GM21360 (cell line): ENCODE data around the gene NRL.

Experiments
- ATAC-seq: cut with Tn5 transposase; IDR thresholded peaks from one replicate; pipeline ENCODE4 v1.9.1; 2021; ENCODE audit warnings: mild to moderate bottlenecking, moderate library complexity; ENCODE audit not compliant: unreplicated experiment

Gene NRL

DNA sequence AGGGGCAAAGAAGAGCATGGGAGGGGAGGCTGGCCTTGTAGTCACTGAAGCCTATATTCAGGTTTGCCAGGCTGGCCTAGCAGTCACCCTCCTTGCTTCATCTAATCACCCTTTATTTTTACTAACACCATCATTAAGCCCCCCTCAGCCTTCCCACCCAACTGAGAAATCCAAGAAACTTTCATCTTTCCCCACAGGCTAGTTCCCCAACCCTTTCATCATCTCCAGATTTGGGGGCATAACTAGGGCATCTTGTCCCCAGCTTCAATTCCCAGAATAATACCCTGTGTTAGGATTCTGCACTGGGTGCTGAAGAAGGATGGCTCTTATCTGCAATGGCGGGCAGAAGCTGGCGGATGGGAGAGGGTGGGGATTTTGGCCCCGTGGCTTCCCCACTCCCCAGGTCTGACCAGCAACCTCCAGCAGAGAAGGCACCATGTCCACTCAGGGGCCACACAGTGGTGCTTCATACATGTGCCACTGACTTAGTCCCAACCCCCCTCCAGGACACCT lies 13.7 kb downstream of the NRL start:
- no peak for ATAC-seq

DNA sequence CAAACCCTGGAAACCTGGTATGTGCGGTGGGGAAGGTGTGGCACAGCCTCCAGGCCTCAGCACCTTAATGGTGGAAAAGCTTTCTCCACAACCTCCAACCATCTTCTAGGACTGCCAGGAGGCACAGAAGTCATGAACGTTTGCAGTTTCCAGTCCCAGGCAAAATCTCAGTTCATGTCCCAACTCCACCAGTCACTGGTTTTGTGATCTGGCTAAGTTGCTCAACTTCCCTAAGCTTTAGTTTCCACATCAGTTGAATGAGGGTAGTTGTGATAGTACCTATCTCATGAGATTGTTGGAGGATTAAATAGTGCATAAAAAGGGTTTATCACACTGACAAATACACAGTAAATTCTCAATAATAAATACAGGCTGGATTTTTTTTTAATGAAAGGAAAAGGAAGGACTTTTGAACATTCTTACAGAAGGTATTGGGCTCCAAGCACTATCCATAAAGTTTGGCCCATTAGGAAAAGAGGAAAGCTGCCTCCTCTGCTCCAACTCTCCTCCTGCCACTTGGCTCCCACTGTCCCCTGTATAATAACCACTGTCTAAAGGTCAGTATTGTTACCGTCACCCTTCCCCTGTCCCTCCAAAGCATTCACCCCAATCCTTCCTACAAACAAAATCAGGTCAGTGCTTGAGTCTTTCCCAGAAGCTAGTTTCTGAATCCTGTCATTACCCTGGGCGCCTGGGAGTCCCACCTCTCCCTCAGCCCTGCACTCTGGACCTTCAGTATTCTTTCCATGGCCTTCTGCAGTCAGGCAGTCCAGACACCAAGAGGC lies 14.4 kb downstream of the NRL start:
- no peak for ATAC-seq

DNA sequence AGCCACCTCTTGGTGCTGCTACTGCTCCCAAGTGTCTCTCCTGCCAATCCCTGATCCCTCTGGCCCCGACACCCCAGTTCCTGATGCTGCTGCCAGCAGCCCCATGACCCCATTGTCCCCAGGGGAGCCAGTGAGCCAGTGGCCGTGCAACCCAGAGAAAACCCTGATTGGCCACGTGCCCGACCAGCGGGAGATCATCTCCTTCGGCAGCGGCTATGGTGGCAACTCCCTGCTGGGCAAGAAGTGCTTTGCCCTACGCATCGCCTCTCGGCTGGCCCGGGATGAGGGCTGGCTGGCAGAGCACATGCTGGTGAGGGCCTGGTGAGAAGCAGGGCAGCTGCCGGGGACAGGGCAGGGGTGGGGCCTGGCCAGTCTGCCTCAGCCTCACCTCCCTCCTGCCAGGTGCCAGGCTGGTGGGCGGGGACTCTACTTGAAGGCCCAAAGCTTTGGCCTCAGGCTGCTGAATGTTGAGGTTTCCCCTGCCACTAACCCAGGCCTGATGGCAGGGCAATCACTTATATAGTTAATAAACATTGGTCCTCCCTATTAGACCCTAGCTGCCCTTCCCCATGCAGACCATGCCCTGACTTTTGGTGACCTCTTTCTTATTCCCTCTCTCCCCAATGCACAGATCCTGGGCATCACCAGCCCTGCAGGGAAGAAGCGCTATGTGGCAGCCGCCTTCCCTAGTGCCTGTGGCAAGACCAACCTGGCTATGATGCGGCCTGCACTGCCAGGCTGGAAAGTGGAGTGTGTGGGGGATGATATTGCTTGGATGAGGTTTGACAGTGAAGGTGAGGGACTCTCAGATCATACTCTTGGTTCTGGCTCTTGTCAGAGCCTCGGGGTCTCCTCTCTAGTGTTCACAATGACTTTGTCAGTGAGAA lies 15.6 kb downstream of the NRL start:
- no peak for ATAC-seq

DNA sequence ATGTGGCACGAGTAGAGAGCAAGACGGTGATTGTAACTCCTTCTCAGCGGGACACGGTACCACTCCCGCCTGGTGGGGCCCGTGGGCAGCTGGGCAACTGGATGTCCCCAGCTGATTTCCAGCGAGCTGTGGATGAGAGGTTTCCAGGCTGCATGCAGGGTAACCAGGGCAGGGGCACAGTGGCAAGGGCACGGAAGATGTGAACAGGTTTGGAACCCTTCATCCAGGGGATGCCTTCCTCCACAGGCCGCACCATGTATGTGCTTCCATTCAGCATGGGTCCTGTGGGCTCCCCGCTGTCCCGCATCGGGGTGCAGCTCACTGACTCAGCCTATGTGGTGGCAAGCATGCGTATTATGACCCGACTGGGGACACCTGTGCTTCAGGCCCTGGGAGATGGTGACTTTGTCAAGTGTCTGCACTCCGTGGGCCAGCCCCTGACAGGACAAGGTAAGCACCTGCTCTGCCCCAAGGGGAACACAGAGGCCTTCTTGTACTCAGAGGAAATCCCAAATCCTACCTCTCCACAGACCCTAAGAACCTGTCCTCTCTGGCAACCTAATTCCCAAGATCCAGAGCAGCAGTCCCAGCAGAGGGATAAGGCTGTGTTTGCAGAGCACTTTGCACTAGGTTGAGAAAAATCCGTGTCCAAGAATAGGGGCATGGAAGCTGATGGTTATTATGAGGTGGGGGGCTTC lies 16.4 kb downstream of the NRL start:
- ATAC-seq, result no peak

DNA sequence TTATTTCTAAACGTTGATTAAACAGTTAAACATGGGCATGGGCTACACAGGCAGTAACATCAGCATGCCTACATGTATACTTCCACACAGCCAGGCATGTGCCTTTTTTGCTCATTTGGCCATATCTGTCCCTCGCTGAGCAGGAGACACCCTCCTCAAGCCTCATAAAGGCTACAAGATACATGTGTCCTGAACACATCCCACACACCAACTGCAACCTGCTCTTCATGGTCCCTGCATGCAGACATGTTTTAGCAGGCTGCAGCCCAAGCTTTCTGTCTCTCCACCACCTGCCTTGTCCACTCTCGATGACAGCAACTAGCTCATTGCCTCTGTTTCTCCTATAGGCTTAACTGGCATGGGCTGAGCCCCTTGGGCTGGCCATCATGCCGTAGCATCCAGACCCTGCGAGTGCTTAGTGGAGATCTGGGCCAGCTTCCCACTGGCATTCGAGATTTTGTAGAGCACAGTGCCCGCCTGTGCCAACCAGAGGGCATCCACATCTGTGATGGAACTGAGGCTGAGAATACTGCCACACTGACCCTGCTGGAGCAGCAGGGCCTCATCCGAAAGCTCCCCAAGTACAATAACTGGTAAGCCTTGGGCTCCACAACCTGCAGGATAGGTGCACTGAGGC lies 18.1 kb downstream of the NRL start:
- no peak for ATAC-seq

DNA sequence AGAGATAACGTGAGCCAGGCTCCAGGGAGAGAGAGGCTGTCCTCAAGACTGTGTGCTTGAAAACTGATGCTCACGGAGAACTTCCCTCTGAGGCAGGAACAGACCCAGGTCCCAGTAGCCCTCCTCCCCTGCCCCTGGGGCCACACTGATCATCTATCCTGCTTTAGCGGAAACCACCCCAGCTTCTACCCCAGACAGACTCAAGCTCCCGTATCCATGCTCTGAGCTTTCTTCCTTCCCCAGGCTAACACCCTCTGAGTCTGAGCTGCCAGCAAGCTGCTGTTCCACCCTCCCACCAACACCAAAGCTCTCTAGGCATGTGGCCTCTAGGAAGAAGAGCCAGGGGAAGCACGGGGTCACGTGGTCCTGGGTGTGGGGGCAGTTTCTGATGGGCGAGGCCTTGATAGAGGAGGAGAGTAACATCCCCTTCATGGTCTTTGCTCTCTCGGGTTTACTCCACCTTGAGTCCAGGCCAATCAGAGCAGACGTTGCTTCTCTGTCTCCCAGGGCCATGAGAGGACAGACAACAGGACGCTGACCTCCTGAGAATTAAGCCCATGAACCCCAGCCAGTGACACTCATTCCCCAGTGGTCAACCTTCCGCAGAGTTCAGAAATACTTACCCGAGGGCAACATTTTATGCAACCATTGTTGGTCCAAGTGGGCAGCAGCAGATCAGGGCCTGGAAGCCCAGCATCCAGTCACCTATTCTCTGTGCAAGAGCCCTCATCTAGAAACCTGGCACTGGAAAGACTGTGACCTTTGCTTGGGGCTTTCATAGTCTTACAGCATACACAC lies 19.3 kb downstream of the NRL start:
- peak; percentile 63 for ATAC-seq

DNA sequence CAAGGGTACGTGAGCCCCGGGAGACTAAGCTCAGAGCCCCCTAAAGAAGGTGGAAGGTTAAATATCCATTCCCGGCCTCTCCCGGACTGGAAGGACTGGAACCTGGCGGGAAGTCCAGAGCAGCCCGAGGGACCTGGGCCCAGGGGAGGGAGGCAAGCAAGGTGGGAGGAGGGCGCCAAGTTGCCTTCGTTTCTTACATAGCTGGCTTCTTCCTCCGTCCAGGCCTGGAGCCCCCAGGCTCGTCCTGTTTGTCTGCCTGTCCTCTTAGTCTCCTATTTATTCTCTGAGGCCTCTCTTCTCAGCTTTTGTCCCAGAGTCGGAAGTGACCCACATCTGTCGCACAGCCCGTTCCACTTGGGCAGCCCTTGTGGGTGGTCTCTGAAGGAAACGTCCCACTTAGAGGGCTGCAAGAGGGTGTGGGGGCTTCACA lies 19.9 kb downstream of the NRL start:
- ATAC-seq, result no peak

DNA sequence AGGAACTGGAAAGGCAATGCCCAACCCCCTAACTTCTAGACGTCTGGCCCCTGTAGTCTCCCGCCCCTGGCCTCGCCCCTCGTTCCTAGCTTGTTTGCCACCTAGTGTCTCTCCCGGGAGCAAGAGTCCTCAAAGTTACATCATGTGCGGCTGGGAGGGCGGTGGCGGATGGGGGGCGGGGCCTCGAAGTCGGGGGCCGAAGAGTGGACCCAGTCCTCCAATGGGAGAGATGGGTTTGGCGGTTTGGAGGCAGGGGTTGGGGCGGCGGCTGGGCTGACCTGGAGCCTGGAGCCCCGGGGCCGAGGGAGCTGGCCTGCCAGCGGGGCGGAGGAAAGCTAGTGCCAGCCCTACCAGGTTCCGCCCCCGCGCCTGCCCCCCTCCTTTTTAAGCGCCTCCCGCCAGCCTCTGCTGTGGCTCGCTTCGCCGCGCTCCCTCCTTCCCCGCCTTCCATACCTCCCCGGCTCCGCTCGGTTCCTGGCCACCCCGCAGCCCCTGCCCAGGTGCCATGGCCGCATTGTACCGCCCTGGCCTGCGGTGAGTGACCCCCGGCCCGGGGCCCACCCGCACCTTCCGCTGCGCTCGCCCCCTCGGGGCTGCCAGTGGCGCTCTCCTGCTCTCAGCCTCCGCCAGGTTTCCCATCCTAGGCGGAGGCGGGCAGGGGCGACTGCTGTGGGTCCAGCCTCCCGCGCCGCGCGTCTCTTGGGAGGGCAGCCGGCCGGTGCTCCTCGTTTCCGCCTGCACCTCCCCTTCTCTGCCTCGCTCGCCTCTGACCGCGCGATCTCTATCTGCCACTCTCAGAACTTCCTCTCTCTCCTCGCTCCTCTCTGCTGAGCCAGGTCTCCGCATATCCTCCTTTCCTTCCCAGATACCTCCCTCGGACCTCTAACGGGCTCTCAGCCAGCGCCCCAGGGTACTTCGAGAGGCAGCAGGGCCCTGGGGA lies 20.6 kb downstream of the NRL start, which contains the start of gene PCK2:
Gene PCK2, plus strand, starts transcription at position 411 of the 940 bp plus-strand sequence. Its CDS starts 95 bp downstream, at position 506.
- ATAC-seq, result peak; percentile 52

DNA sequence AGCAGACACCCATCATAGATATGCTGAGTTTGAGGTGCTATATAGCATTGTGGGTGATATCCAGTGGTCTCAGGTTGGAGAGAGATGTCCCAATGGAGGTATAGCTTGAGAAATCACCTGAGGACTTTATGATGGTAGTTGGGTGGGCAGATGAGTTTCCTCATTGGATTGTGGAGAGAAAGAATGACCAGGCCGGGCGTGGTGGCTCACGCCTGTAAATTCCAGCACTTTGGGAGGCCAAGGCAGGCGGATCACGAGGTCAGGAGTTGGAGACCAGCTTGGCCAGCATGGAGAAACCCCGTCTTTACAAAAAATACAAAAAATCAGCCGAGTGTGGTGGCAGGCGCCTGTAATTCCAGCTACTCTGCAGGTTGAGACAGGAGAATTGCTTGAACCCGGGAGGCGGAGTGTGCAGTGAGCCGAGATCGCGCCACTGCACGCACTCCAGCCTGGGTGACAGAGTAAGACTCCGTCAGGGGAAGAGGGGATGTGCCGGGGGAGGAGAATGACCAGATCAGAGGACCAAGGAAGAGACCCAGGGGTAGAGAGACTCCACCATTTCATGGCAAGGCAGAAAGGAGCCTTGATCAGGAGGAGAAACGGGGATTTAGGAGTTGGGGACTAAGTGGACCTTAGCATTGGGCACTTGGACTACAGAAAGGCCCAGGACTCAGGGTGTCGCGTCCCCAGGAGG lies 21.4 kb downstream of the NRL start:
- ATAC-seq, result no peak

DNA sequence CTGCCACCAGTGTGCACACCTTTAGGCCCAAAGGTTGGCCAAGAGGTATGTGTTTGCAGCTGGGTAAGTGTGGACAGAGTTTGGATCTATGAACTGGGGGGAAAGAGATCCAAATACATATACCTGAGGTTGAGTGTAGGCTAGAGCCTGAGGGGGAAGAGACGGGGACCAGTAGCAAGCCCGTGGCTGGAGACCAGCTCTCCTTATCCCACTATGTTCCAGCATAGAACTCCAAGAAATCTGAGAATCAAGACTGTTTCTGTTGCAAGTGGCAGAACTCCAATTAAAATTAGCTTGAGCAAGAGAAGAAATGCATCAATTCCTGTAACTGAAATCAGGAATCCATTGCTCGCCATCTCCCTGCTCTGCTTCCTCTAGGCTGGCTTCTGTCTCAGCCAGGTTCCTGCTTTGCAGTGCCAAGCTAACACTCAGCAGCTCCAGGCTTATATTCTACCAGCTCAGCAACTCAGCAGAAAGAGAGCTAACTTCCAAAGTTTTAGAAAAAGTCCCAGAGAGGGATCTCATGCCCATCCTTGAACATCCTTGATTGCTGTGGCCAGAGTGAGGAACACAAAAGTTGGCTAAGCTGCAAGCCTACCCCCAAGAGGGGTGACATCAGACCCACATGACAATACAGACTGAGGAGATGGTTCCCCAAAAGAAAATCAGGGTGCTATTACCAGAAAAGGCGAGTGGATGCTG lies 22.1 kb downstream of the NRL start:
- no peak for ATAC-seq

DNA sequence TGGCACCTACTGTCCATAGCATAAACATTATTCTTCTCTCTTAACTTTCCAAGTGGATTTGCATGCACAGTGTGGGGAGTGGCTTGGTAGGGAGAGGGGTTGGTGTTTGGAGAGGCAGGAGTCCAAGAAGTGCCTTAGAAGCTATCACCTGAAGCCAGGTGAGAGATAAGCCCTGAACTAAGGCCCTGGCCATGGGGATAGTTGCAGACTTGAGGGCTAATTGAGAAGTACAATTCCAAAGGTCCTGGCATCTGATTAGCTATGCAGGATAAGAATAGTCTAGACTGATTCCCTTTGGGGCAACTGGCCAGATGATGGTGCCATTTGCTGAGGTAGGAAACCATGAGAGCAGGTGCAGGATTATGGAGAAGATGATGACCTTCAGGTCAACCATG lies 22.6 kb downstream of the NRL start:
- ATAC-seq, result no peak

DNA sequence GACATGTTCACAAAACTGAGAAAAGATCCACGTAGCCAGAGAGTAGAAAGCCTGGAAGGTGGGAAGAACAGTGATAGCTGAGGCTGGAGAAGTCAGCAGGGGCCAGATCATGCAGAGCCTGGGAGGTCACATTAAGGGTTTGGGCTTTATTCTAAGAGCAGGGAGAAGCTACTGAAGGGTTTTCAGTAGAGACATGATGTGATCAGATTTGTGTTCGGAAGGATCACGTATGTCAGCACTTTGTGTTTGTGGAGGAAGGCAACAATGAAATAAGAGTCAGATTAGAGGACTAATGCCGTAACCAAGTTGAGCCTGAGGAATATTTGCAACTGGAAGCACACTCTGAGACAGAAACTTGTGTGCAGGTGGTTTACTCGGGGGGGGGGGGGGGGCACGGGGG lies 24.9 kb downstream of the NRL start:
- no peak for ATAC-seq

DNA sequence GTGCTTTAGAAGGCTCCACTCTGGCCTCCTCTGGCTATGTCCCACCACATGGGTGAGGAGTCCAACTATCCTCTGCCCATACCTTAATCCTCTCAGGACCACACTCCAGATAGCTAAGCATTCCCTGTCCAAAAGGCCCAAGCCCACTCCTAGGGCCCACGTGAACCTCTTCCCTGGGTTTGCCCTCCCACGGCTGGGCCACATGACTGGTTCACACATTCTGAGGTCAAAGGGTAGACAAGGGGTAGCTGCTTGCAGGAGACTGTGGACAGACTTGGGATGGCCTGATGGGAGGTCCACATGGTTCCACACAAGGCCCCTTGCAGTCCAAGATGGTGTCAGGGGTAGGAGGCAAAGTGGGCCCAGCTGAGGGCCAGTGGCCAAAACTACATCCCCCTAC lies 26.7 kb downstream of the NRL start:
- no peak for ATAC-seq

DNA sequence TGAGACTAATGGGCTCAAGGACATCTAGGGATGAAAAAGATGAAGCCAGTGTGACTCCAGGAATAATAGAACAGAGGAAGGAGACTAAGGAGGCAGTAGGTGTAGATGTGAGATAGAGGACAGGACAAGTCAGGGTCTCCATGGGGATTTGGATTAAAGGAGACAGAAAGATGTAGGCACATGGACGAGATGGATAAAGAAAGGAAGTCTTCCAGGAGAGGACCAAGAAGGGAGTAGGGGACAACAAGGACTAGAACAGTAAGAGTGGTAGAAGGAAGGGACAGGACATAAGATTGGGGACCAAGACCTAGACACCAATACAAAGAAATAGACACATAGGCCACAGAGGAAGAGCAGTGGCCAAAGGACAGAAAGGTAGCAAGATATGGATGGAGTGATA lies 27.7 kb downstream of the NRL start:
- no peak for ATAC-seq

DNA sequence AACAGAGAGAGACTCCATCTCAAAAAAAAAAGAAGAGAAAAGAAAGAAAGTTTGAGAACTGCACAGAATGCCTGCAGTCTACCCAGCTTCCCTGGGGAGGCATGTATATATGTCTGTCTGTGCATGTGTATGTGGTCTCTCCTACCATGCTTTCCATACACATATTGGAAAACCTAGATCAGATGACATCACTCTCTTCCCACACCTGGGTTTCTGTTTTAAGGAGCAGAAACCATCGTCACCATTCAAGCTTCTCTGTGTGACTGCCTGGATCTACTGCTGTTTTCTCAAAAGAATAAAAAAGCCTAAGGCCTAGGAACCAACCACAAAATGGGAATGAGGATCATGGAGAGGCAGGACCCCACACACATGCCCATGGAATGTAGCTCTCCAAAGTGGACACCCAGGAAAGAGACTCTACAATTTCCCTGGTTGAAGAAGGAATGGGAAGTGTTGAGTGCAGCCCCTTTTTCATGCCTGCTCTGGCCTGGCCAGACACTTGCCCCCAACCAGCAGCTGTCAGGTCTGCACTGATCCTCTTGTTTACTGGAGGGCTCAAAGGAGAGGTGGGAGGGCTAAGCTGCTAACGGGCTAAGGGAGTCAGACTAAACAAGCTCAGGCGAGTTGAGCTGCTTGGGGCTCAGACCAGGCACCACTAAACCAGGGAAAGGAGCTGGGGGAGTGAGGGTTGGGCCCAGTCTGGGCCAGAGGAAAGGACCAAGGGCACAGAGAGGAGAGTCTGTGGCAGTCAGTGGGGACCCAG lies 28.4 kb downstream of the NRL start:
- ATAC-seq, result no peak

DNA sequence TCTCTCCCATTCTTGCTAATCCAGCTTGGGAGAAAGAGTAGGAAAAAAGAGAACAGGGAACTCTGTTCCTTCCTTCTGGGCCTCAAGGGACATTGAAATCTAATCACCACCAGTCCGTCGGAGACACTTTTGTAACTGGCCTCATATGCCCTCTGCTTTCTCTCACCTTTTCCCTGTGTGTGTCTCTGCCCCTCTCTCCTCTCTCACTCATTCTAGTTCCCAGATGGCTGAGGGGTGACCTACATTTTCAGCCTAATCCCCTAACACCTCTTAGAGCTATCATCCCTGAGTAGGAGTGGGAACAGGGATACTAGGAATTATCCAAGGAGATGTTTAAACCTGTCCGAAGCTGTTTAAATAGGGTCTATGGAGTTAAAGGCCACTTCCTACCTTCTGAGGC lies 29.5 kb downstream of the NRL start:
- no peak for ATAC-seq

DNA sequence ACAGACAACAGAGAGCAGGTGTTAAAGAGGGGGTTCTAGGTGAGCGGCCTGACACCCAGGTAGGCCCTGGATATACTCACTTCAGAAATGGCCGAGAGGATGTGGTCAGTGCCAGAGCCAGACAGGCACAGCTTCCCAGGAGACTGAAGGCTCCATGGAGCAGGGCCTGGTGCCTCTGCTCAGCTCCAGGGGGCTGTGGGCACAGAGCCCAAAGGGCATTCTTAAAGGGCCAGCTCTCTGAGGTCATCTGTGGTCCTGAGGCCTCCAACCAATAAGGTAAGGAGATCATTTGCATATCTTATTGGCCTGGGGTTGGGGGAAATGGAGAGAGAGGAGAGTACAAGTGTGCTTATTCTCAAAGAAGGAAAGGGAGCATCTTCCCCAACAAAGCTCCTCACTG lies 30.3 kb downstream of the NRL start:
- no peak for ATAC-seq
